Measurements from ENCODE around the gene CDK3.
"Not testable (repeated sequence)": the region's sequence is repeated elsewhere in the genome, so short reads cannot be mapped to it uniquely, and the experiment has no call there.

Gene CDK3

DNA sequence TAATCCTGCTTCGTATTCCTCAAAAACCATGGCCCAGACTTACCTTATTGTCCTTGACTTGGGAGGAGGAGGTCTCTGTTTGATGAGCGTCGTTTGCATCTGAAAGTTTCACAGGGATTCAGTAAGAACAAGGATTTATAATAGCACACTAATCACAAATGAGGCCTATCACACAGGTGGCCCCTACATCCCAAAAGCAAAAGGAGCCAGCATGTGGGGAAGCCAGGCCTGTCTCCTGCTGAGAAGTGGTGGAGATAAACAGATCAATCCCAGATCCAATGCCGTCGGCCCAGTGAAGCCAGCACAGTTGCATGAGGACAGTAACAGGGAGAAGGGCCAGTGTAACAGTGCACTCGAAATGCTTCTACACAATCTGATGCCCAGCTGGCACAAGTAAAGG, 39.7 kb downstream of the CDK3 start:
- H3K9ac ChIP-seq (ENCODE audit: low read length), result no peak overlapping the region
- peaks cover 37% of the 10 kb centered on the region for H3K4me1 ChIP-seq (ENCODE audit: control insufficient read depth, insufficient read depth, low read length)
- no peaks in the 10 kb centered on the region for H3K27me3 ChIP-seq (ENCODE audit: control insufficient read depth, insufficient read depth, low read length)
- H3K27ac ChIP-seq (ENCODE audit: low read depth, low read length), result peak overlapping the region; percentile 95
- H3K4me3 ChIP-seq (ENCODE audit: low read length), result no peak overlapping the region
- peaks cover 39% of the 10 kb centered on the region for H3K36me3 ChIP-seq (ENCODE audit: control insufficient read depth, insufficient read depth, low read length)

DNA sequence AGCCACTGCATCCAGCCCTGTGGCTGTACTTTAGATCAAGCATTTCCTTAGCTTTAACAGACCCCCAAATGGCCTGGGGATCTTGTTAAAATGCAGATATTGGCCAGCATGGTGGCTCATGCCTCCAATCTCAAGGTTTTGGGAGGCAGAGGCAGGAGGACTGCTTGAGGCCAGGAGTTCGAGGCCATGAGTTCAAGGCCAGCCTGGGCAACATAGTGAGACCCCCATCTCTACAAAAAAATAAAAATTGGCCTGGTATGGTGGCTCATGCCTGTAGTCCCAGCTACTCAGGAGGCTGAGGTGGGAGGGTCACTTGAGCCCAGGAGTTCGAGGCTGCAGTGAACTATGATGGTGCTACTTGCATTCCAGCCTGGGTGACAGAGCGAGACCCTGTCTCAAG, 42.2 kb downstream of the CDK3 start:
- H3K27me3 ChIP-seq (ENCODE audit: control insufficient read depth, insufficient read depth, low read length); H3K9ac ChIP-seq (ENCODE audit: low read length); H3K27ac ChIP-seq (ENCODE audit: low read depth, low read length); H3K4me3 ChIP-seq (ENCODE audit: low read length): not testable (repeated sequence)
- H3K36me3 ChIP-seq (ENCODE audit: control insufficient read depth, insufficient read depth, low read length), result peaks cover 49% of the 10 kb centered on the region
- H3K4me1 ChIP-seq (ENCODE audit: control insufficient read depth, insufficient read depth, low read length), result peaks cover 28% of the 10 kb centered on the region

DNA sequence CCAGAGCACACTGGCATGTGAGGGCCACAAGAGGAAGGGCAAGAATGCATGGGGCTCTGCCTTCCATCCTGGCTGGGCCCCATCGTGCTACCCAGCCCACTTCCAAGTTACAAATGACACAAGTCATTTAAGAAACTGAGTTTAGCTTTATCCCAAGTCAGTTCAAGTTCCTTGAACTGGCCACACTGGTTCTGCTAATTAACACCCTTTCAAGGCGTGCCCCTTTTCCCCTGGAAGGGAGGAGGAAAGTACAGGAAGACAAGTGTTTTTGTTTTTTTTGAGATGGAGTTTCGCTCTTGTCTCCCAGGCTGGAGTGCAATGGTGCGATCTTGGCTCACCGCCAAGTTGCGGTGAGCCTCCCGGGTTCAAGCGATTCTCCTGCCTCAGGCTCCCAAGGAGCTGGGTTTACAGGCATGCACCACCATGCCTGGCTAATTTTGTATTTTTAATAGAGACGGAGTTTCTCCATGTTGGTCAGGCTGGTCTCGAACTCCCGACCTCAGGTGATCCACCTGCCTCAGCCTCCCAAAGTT, 43.9 kb downstream of the CDK3 start:
- not testable (repeated sequence) for H3K27ac ChIP-seq (ENCODE audit: low read depth, low read length); H3K27me3 ChIP-seq (ENCODE audit: control insufficient read depth, insufficient read depth, low read length); H3K9ac ChIP-seq (ENCODE audit: low read length); H3K4me3 ChIP-seq (ENCODE audit: low read length)
- Histone ChIP-seq H3K4me1 (ENCODE audit: control insufficient read depth, insufficient read depth, low read length) (peaks cover 23% of the 10 kb centered on the region), H3K36me3 (ENCODE audit: control insufficient read depth, insufficient read depth, low read length) (peaks cover 55% of the 10 kb centered on the region)

DNA sequence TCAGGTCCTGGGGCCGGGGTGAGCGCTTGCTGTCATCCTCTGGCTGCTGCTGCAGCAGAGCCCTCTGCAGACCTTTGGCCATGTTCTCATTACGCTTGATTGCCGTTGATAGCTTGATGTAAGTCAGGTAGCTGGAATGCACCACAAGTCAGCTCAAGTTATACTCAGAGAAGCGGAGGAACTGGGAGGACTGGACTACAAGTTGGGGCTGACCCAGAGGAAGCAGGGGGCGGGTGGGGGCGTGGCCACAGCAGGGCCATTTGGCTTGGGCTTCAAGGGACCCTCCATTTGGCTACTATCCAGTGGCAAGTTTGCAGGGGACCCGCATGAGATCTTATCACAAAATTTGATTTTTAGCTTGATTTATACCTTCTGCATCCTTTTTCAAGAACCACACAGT, 45.4 kb downstream of the CDK3 start:
- no peaks in the 10 kb centered on the region for H3K27me3 ChIP-seq (ENCODE audit: control insufficient read depth, insufficient read depth, low read length)
- peaks cover 10% of the 10 kb centered on the region for H3K4me1 ChIP-seq (ENCODE audit: control insufficient read depth, insufficient read depth, low read length)
- H3K4me3 ChIP-seq (ENCODE audit: low read length), result no peak overlapping the region
- H3K36me3 ChIP-seq (ENCODE audit: control insufficient read depth, insufficient read depth, low read length), result peaks cover 53% of the 10 kb centered on the region
- no peak overlapping the region for H3K27ac ChIP-seq (ENCODE audit: low read depth, low read length)
- no peak overlapping the region for H3K9ac ChIP-seq (ENCODE audit: low read length)

DNA sequence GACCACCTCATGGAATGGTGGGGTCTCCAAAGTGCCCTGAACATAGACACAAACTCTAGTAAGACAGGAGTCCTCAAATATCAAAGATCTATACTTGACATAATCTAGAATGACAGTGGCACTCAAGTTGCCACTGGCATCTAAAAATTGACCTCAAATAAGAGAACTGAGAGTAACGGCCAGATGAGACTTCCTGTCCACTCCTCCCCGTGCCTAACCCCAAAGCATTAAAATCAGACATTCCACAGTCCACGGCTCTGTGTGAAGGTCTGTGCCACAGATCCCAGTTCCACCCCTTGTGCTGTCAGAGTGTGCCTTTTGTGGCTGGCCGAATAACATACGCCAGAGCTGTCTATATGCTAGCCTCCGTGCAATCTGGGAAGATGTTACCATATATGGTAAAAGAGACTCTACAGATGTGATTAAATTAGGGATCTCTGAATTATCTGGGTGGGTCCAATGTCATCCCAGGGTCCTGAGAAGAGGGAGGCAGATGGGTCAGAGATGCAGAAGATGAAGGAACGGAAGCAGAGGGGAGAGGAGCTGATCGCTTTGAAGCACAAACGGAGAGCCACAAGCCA, 47.5 kb downstream of the CDK3 start:
- peak overlapping the region; percentile 78 for H3K27ac ChIP-seq (ENCODE audit: low read depth, low read length)
- no peak overlapping the region for H3K4me3 ChIP-seq (ENCODE audit: low read length)
- peaks cover 10% of the 10 kb centered on the region for H3K4me1 ChIP-seq (ENCODE audit: control insufficient read depth, insufficient read depth, low read length)
- no peak overlapping the region for H3K9ac ChIP-seq (ENCODE audit: low read length)
- no peaks in the 10 kb centered on the region for H3K27me3 ChIP-seq (ENCODE audit: control insufficient read depth, insufficient read depth, low read length)
- H3K36me3 ChIP-seq (ENCODE audit: control insufficient read depth, insufficient read depth, low read length), result peaks cover 46% of the 10 kb centered on the region

DNA sequence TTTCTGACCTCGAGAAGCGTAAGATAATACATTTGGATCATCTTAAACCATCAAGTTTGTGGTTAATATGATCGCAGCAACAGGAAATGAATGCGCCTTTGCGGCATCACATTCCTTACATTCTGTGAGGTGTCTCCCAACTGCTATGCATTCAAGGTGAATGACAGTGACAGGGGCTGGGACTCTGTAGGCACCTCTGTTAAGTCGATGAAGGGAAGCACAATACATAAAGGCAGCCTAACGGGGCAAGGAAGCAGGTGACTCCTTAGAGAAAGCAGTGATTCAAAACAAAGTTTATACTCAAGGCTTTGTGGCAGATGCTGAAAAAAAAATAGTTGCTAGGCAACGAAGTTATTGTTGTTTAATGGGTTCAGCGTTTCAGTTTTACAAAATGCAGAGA, 48.1 kb downstream of the CDK3 start:
- Histone ChIP-seq H3K27ac (ENCODE audit: low read depth, low read length) (peak overlapping the region; percentile 78), H3K36me3 (ENCODE audit: control insufficient read depth, insufficient read depth, low read length) (peaks cover 47% of the 10 kb centered on the region), H3K4me1 (ENCODE audit: control insufficient read depth, insufficient read depth, low read length) (peaks cover 10% of the 10 kb centered on the region), H3K4me3 (ENCODE audit: low read length) (no peak overlapping the region), H3K9ac (ENCODE audit: low read length) (no peak overlapping the region), H3K27me3 (ENCODE audit: control insufficient read depth, insufficient read depth, low read length) (no peaks in the 10 kb centered on the region)

DNA sequence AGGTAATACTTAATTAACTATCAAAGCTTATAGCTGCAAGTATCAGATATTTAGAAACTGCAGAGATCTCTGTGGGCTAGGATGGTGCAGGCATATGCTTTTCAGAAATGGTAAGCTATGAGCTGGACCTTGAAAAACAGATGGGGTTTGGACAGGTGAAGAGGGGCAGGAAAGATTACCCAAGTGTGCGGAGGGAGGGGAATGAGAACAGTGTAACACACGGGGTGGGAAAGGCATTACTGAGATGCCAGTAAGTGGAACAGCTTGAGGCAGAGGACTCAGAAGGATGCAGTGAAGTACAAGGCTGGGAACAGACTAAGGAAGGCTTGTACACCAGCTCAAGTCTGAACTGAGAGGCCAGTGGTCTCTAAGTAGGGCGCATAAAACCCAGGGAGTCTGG, 48.6 kb downstream of the CDK3 start:
- H3K27ac ChIP-seq (ENCODE audit: low read depth, low read length), result peak overlapping the region; percentile 29
- peaks cover 44% of the 10 kb centered on the region for H3K36me3 ChIP-seq (ENCODE audit: control insufficient read depth, insufficient read depth, low read length)
- no peaks in the 10 kb centered on the region for H3K27me3 ChIP-seq (ENCODE audit: control insufficient read depth, insufficient read depth, low read length)
- H3K9ac ChIP-seq (ENCODE audit: low read length), result no peak overlapping the region
- H3K4me3 ChIP-seq (ENCODE audit: low read length), result no peak overlapping the region
- H3K4me1 ChIP-seq (ENCODE audit: control insufficient read depth, insufficient read depth, low read length), result peaks cover 10% of the 10 kb centered on the region

DNA sequence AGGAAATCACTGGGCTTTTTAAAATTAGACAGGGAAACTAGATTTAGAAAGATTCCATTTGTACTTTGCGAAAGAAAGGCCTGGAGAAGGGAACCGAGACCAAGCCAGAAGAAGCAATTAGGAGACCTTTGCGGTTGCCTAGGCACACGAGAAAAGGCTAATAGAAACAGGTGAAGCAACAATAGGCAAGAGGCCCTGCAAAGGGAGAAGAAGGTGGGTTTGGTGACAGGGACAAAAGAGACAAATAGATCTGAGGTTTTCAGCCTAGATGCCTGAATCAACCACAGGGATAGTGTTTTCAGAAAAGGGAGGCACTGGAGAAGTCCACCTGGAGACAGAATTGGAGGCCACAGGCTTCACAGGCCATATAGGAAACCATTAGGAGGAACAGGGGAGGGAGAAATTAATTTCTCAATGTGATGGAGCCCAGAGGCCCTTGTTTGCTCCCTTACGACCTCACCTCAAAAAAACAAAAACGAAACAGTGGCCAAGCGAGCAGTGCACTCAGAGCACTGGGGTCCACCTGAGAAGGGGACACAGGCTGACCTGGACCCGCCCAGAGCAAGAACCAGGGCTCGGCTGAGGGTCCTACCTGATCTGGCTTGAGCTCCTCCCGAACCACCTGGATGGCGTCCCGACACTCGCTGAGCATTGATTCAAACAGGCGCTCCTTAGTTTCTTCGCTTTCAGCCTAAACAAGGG, 49.3 kb downstream of the CDK3 start:
- H3K36me3 ChIP-seq (ENCODE audit: control insufficient read depth, insufficient read depth, low read length), result peaks cover 37% of the 10 kb centered on the region
- H3K4me1 ChIP-seq (ENCODE audit: control insufficient read depth, insufficient read depth, low read length), result peaks cover 10% of the 10 kb centered on the region
- H3K27me3 ChIP-seq (ENCODE audit: control insufficient read depth, insufficient read depth, low read length), result no peaks in the 10 kb centered on the region
- H3K27ac ChIP-seq (ENCODE audit: low read depth, low read length), result peak overlapping the region; percentile 69
- H3K4me3 ChIP-seq (ENCODE audit: low read length), result no peak overlapping the region
- H3K9ac ChIP-seq (ENCODE audit: low read length), result no peak overlapping the region

DNA sequence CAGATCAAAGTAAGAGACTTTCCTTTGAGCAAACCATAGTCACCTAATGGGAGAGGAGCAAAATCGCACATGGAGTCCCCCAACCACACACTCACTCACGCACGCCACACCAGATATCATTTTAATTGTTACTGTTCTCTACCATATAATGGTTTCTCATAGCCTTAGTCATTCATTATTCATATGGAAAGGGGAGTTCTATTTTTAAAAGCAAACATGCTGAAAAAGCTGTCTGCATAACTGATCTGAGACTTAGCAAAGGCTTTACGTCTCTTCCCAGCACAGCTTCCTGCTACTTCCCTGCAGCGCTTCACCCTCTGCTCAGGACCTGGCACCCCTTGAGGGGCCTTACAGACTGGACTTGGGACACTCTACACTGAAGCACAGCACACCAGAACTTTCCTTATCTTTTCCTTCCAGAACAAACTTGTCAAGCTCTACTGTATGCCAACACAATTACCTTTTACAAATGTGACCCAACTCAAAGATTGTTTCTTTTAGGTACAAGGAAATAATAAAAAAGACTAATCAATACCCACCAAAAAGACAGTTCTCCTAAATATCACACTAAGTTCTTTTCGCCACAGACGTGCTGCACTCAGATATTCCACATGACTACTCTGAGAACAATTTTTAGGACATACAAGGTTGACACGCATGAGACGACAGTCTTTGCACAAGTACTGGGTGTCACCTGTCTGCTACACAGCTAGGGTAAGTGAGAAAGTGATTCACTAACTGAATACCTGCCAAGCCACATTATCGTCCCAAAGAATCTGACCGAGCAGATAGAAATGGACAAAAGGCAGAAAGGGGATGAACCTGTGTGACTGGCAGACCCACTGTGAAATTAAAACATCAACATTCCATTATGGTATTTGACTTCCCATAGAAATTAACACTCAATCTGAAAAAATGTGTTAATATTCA, 50.1 kb downstream of the CDK3 start:
- H3K27me3 ChIP-seq (ENCODE audit: control insufficient read depth, insufficient read depth, low read length), result no peaks in the 10 kb centered on the region
- H3K4me3 ChIP-seq (ENCODE audit: low read length), result no peak overlapping the region
- peaks cover 35% of the 10 kb centered on the region for H3K36me3 ChIP-seq (ENCODE audit: control insufficient read depth, insufficient read depth, low read length)
- H3K27ac ChIP-seq (ENCODE audit: low read depth, low read length), result peak overlapping the region; percentile 69
- H3K9ac ChIP-seq (ENCODE audit: low read length), result no peak overlapping the region
- H3K4me1 ChIP-seq (ENCODE audit: control insufficient read depth, insufficient read depth, low read length), result peaks cover 10% of the 10 kb centered on the region

DNA sequence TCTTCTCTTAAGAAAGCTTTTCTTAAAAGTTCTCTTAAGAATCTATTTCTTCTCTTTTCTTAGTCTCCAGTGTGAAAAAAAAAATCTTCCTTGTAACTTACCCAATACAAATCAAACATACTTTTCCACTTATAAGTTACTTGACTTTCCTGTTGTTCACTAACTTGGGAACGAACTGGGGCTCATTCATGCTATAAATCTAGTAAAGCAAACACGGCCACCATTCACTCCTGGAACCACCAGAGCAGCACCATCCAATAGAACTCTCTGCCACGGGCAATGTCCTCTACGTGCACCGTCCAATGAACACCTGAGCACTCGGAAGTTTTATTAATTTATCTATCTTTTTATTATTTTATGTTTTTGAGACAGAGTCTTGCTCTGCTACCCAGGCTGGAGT, 50.9 kb downstream of the CDK3 start:
- peak overlapping the region; percentile 69 for H3K27ac ChIP-seq (ENCODE audit: low read depth, low read length)
- peaks cover 31% of the 10 kb centered on the region for H3K36me3 ChIP-seq (ENCODE audit: control insufficient read depth, insufficient read depth, low read length)
- H3K4me3 ChIP-seq (ENCODE audit: low read length), result no peak overlapping the region
- H3K9ac ChIP-seq (ENCODE audit: low read length), result no peak overlapping the region
- H3K27me3 ChIP-seq (ENCODE audit: control insufficient read depth, insufficient read depth, low read length), result no peaks in the 10 kb centered on the region
- peaks cover 10% of the 10 kb centered on the region for H3K4me1 ChIP-seq (ENCODE audit: control insufficient read depth, insufficient read depth, low read length)

DNA sequence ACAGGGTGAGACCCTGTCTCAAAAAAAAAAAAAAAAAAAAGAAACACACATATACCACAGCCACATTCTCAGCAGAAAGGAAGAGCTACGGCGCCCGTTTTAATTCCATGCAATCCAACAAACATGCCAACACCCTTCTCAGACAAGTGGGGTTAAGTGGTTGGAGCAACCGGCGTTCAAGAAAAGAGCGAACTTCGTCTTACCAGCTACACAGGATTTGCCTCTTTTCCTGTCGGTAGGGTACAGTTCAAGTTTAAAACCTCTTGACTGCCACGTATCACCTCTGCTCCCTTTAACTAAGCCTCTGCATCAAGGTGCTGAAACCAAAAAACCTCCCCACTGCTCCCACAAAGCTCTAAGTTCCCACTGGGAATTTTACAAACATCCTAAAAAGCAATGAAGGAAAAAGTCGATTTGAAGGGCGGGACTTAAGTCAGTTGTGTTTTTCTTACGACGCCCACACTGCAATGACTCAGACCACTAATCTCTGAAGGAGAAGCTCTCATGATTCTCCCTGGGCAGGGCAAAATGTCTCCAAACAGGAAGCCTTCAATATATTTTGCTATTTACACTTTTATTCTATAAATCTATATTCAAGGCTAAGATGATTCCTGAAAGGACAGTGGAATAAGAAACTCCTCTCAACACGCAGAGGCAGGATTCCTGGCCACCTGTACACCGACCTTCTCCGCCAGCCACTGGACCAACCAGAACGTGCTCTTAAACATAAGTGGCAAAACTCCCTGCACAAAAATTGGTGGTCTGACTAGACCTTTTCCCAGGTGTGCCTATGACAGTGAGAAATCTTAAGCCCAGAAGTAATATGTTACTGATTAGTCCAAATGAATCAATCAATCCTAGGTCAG, 52.8 kb downstream of the CDK3 start:
- Histone ChIP-seq H3K4me1 (ENCODE audit: control insufficient read depth, insufficient read depth, low read length) (peaks cover 8% of the 10 kb centered on the region), H3K36me3 (ENCODE audit: control insufficient read depth, insufficient read depth, low read length) (peaks cover 34% of the 10 kb centered on the region), H3K9ac (ENCODE audit: low read length) (no peak overlapping the region), H3K4me3 (ENCODE audit: low read length) (no peak overlapping the region), H3K27ac (ENCODE audit: low read depth, low read length) (no peak overlapping the region), H3K27me3 (ENCODE audit: control insufficient read depth, insufficient read depth, low read length) (no peaks in the 10 kb centered on the region)

DNA sequence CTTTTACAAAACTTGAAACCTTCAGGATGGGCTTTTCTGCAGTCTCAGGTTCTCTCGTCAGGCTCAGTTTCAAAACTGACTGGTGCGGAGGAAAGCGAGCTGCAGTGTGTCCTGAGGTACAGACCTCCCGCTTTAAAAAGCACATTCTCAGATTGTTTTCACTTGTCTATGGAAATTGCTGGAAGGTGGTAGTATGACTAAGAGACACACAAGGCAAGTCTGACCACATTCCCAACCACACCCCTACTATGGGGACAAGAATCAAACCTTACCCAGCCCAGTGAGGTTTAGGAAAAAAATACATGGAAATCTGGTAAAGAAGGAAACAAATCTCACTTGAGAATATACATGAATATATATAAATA, 53.4 kb downstream of the CDK3 start:
- H3K9ac ChIP-seq (ENCODE audit: low read length), result no peak overlapping the region
- H3K27me3 ChIP-seq (ENCODE audit: control insufficient read depth, insufficient read depth, low read length), result no peaks in the 10 kb centered on the region
- no peak overlapping the region for H3K27ac ChIP-seq (ENCODE audit: low read depth, low read length)
- peaks cover 2% of the 10 kb centered on the region for H3K4me1 ChIP-seq (ENCODE audit: control insufficient read depth, insufficient read depth, low read length)
- no peak overlapping the region for H3K4me3 ChIP-seq (ENCODE audit: low read length)
- peaks cover 33% of the 10 kb centered on the region for H3K36me3 ChIP-seq (ENCODE audit: control insufficient read depth, insufficient read depth, low read length)

All from rectal smooth muscle tissue (tissue), 1 donor.